OCI-LY7 (cell line): ENCODE data around the gene SNN. TPM values are rescaled to one million over a fixed set of nuclear protein-coding genes. Genes with fewer than 3 reads are reported as not detected.

ENCODE experiments used
- BruUV-seq: library from RNA; stranded (reverse); fragments of 400-500 nt; replicated peaks from 2 replicates; lab custom pipeline; 2021; lab: Mats Ljungman, UMichigan
- CTCF ChIA-PET: fragments of 300-600 bp; sonication (Branson Sonifier 250); formaldehyde crosslinking; loops from one replicate; lab custom pipeline; 2022; ENCODE audit warnings: antibody characterized with exemption; ENCODE audit not compliant: unreplicated experiment; lab: Charles Lee
- POLR2A ChIA-PET: fragments of 300-600 bp; sonication (Branson Sonifier 250); formaldehyde crosslinking; loops from one replicate; lab custom pipeline; 2022; ENCODE audit warnings: antibody characterized with exemption; lab: Charles Lee
- DNase-seq: peaks from one replicate; pipeline ENCODE4 v3.0.0-alpha.2; 2015; ENCODE audit warnings: low spot score
- H2AFZ ChIP-seq: fragments of 200-600 bp; sonication (generic), shearing (Covaris generic); 2 replicates; pipeline ENCODE4 v1.6.1; 2014; ENCODE audit warnings: mild to moderate bottlenecking, antibody characterized with exemption, low read length, moderate library complexity
- H3K27ac ChIP-seq: fragments of 200-600 bp; sonication (generic); 2 replicates; pipeline ENCODE4 v1.5.1; 2014; ENCODE audit warnings: mixed run types, low read depth, mild to moderate bottlenecking, moderate library complexity, low read length, inconsistent platforms; ENCODE audit not compliant: poor library complexity, severe bottlenecking
- H3K36me3 ChIP-seq: fragments of 200-600 bp; sonication (generic); 2 replicates; pipeline ENCODE4 v1.6.1; 2014; ENCODE audit warnings: mild to moderate bottlenecking, antibody characterized with exemption, low read length, moderate library complexity, mixed read lengths; ENCODE audit not compliant: insufficient read depth
- H3K4me1 ChIP-seq: fragments of 200-600 bp; sonication (generic); 2 replicates; pipeline ENCODE4 v1.5.1; 2014; ENCODE audit warnings: mild to moderate bottlenecking, low read length; ENCODE audit not compliant: insufficient read depth, poor library complexity, severe bottlenecking
- H3K4me2 ChIP-seq: fragments of 200-600 bp; sonication (generic); 2 replicates; pipeline ENCODE4 v1.6.1; 2014; ENCODE audit warnings: mild to moderate bottlenecking, low read length
- H3K4me3 ChIP-seq: fragments of 200-600 bp; sonication (generic); 2 replicates; pipeline ENCODE4 v1.5.1; 2014; ENCODE audit warnings: mild to moderate bottlenecking, low read depth, low read length; ENCODE audit not compliant: poor library complexity, severe bottlenecking
- H3K79me2 ChIP-seq: fragments of 200-600 bp; sonication (generic); 2 replicates; pipeline ENCODE4 v1.6.1; 2016; ENCODE audit warnings: low read depth, mild to moderate bottlenecking, low read length, moderate library complexity, mixed read lengths; ENCODE audit not compliant: insufficient read depth
- H3K9me2 ChIP-seq: fragments of 200-600 bp; sonication (generic); 2 replicates; pipeline ENCODE4 v1.6.1; 2016; ENCODE audit warnings: mild to moderate bottlenecking, low read length, mixed read lengths; ENCODE audit not compliant: insufficient read depth
- H3K9me3 ChIP-seq: fragments of 200-600 bp; sonication (generic); 2 replicates; pipeline ENCODE4 v1.6.1; 2014; ENCODE audit warnings: mild to moderate bottlenecking, mixed run types, low read length, mixed read lengths
- H4K20me1 ChIP-seq: fragments of 200-600 bp; sonication (generic); 2 replicates; pipeline ENCODE4 v1.6.1; 2014; ENCODE audit warnings: mild to moderate bottlenecking, antibody characterized with exemption, low read length, moderate library complexity, mixed read lengths; ENCODE audit not compliant: insufficient read depth
- CTCF ChIP-seq: fragments of 200-600 bp; sonication (generic); conservative IDR thresholded peaks from 2 replicates; pipeline ENCODE4 v1.5.1; 2014; ENCODE audit warnings: mild to moderate bottlenecking, antibody characterized with exemption, low read length, moderate library complexity, mixed read lengths
- EZH2phosphoT487 ChIP-seq: fragments of 200-600 bp; sonication (generic); IDR thresholded peaks from 2 replicates; pipeline ENCODE4 v1.6.1; 2018; ENCODE audit warnings: low read depth, borderline replicate concordance, mild to moderate bottlenecking, mixed run types, antibody characterized with exemption, low read length, moderate library complexity, mixed read lengths
- intact Hi-C: fragments of 100-400 bp; cut with micrococcal nuclease; formaldehyde crosslinking; loops from one replicate; pipeline ENCODE4 v1.10.0; 2022; ENCODE audit not compliant: unreplicated experiment
- total RNA-seq, 2 experiments: library from RNA; depleted of rRNA in 1 of 2; stranded (reverse); fragments of >200 nt in 1 of 2; shearing (Covaris generic) in 1 of 2; gene quantifications; 2 replicates each; pipeline ENCODE4 v1.2.3, GENCODE V29; 2014 to 2022

Gene SNN
- total RNA-seq, 2 experiments from 2014 or later, result 27.8 to 31.8 TPM

GRCh38 chr16:11716336-11716735 is 48.1 kb downstream of the SNN start:
- intact Hi-C loops, result no loop called here
- DNase-seq, result no peak
- H2AFZ ChIP-seq, result no peak overlapping the region
- peak overlapping the region; percentile 54 for H3K27ac ChIP-seq
- peaks cover 67% of the 10 kb centered on the region for H3K4me1 ChIP-seq
- BruUV-seq, result no TSS peak
- H3K9me3 ChIP-seq, result no peaks in the 10 kb centered on the region
- H3K4me2 ChIP-seq, result peak overlapping the region; percentile 48
- no peaks in the 10 kb centered on the region for H3K9me2 ChIP-seq
- peaks cover 14% of the 10 kb centered on the region; the same call in 1 of the 2 replicates for H3K79me2 ChIP-seq
- no peak overlapping the region for H3K4me3 ChIP-seq
- H4K20me1 ChIP-seq, result no peaks in the 10 kb centered on the region
- TF ChIP-seq CTCF, result no peak
- TF ChIP-seq EZH2phosphoT487, result no peak
- ChIA-PET CTCF (interaction anchor here (1.3 kb wide), 1 partner anchor 94 kb away, joined by 3 read pairs; no protein-coding TSS in a partner anchor), POLR2A (interaction anchor here (0.6 kb wide), 1 partner anchor 161 kb away, joined by 3 read pairs; no protein-coding TSS in a partner anchor)
- H3K36me3 ChIP-seq, result peaks cover 73% of the 10 kb centered on the region

GRCh38 chr16:11717811-11718210 is 49.6 kb downstream of the SNN start:
- no peaks in the 10 kb centered on the region for H3K9me3 ChIP-seq
- POLR2A ChIA-PET, result interaction anchor here (0.6 to 2.1 kb wide), 8 partner anchors 12 to 319 kb away, joined by 3 to 8 read pairs (median 4); no protein-coding TSS in a partner anchor
- TF ChIP-seq EZH2phosphoT487 (no peak), CTCF (no peak)
- H3K36me3 ChIP-seq, result peaks cover 82% of the 10 kb centered on the region
- peak overlapping the region; percentile 62 for H3K27ac ChIP-seq
- H3K4me2 ChIP-seq, result peak overlapping the region; percentile 63
- peaks cover 64% of the 10 kb centered on the region for H3K4me1 ChIP-seq
- peak overlapping the region; percentile 30 for H3K4me3 ChIP-seq
- no peaks in the 10 kb centered on the region for H3K9me2 ChIP-seq
- intact Hi-C loops, result loop anchor here (2.0 kb wide), 1 partner anchor 23 kb away; no protein-coding TSS in a partner anchor
- H3K79me2 ChIP-seq, result peaks cover 14% of the 10 kb centered on the region; the same call in 1 of the 2 replicates
- CTCF ChIA-PET, result interaction anchor here (0.5 kb wide), 1 partner anchor 40 kb away, joined by 3 read pairs; no protein-coding TSS in a partner anchor
- no peaks in the 10 kb centered on the region for H4K20me1 ChIP-seq
- BruUV-seq, result no TSS peak
- DNase-seq, result peak; percentile 64
- no peak overlapping the region for H2AFZ ChIP-seq

GRCh38 chr16:11719171-11719570 is 50.9 kb downstream of the SNN start:
- TSS peak; percentile 26 for BruUV-seq
- ChIA-PET CTCF (no interaction called here), POLR2A (interaction anchor here (0.6 to 2.1 kb wide), 6 partner anchors 10 to 239 kb away, joined by 3 to 8 read pairs (median 4); no protein-coding TSS in a partner anchor)
- no peaks in the 10 kb centered on the region for H4K20me1 ChIP-seq
- H3K4me3 ChIP-seq, result no peak overlapping the region
- intact Hi-C loops, result loop anchor here (2.0 kb wide), 1 partner anchor 22 kb away; no protein-coding TSS in a partner anchor
- H3K79me2 ChIP-seq, result peaks cover 14% of the 10 kb centered on the region; the same call in 1 of the 2 replicates
- H3K36me3 ChIP-seq, result peaks cover 82% of the 10 kb centered on the region
- no peak overlapping the region for H2AFZ ChIP-seq
- TF ChIP-seq EZH2phosphoT487, result no peak
- TF ChIP-seq CTCF, result no peak
- peaks cover 72% of the 10 kb centered on the region for H3K4me1 ChIP-seq
- no peaks in the 10 kb centered on the region for H3K9me3 ChIP-seq
- H3K27ac ChIP-seq, result peak overlapping the region; percentile 62
- no peaks in the 10 kb centered on the region for H3K9me2 ChIP-seq
- no peak overlapping the region for H3K4me2 ChIP-seq
- no peak for DNase-seq
